HG03521 (cell line): ENCODE data around the gene MARK3.

Source experiments
- ATAC-seq: cut with Tn5 transposase; IDR thresholded peaks from one replicate; pipeline ENCODE4 v1.9.1; 2021; ENCODE audit warnings: mild to moderate bottlenecking, moderate library complexity; ENCODE audit not compliant: unreplicated experiment

The MARK3 gene

DNA sequence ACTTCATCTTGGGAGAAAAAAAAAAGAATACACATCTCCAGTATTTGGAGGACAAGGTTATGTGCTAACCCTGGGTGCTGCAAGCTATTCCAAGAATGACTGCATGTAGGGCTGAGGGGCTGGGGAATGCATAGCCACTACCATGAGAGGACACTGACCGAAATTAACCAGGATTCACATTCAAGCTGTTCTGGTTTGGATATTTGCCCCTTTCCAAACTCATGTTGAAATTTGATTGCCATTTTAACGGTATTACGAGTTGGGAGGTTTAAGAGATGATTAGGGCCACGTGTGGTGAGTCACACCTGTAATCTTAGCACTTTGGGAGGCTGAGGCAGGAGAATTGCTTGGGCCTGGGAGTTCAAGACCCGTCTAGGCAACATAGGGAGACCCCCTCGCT, 18.5 kb upstream of the MARK3 start:
- no peak for ATAC-seq

DNA sequence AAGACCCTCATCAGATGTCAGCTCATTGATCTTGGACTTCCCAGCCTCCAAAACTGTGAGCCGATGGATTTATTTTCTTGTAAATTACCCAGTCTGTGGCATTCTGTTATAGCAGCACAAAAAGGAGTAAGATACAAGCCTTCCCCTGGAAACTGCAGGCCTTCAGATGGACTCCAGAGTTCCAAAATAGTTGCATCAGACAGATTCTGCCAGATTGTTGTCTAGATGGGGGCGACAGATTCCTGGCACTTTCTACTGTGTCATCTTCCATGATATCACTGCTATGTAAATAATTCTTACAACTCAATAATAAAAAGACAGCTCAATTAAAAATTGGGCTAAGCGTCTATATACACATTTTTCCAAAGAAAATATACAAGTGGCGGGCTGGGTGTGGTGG, 17.2 kb upstream of the MARK3 start:
- ATAC-seq = no peak

DNA sequence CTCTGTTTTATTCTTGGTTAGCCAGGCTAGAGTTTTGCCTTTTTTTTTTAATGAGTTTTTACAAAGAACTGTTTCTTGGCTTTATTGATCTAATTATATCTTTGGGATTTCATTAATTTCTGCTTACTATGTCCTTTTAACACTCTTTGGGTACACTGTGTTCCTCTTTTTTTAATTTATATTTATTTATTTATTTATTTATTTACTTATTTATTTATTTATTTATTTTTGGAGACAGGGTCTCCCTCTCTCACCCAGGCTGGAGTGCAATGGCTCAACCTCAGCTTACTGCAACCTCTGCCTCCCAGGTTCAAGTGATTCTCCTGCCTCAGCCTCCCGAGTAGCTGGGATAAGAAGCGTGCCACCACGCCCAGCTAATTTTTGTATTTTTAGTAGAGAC, 15.1 kb upstream of the MARK3 start:
- ATAC-seq = no peak

GRCh38 chr14:103372017-103372416, 13.2 kb upstream of the MARK3 start:
- no peak for ATAC-seq

- ATAC-seq = no peak
These were observed 12.5 kb upstream of the MARK3 start for GRCh38 chr14:103372552-103373304.

GRCh38 chr14:103374121-103374520, 11.1 kb upstream of the MARK3 start:
- no peak for ATAC-seq

DNA sequence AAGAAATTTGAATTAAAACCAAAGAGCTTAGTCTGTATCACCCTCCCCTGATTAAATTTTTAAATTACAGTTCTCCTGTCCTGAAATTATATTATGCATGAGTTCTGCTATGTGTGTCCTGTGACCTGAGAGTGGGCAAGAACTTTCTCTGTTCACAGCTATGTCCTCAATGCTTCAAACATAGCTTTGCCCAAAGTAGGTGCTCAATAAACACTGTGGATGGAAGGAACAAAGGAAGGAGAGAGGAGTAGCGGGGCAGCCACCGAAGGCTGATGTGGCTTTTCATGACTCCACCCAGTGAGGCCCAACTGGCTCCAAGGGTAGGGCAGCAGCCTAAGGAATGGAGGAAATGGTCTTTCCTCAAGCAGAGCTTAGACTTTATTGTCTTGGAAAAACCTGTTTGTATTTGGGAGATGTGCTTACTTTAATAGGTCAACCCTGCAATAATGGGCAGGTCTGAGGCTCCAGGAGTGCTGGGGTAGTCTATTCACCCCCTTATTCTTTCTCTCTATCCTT, 7.6 kb upstream of the MARK3 start:
- ATAC-seq = no peak

- ATAC-seq = no peak
These were observed 7.0 kb upstream of the MARK3 start for GRCh38 chr14:103378038-103378854.

DNA sequence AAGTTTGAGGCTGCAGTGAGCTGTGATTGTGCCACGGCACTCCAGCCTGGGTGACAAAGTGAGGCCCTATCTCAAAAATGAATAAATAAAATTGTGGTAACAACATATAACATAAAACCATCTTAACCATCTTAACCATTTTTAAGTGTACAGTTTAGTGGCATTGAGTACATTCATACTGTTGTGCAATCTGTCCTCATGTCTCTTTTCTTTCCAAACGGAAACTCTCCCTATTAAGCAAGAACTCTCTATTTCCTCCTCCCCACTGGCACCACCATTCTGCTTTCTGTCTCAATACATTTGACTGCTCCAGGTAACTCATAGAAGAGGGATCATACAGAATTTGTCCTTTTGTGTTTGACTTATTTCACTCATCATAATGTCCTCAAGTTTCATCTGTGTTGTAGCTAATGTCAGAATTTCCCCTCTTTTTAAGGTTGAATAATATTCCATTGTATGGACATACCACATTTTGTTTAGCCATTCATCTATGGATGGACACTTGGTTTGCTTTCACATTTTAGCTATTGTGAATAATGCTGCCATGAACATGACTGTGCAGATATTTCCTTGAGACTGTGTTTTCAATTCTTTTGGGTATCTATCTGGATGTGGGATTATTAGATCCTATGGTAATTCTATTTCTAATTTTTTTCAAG, 4.4 kb upstream of the MARK3 start:
- ATAC-seq = no peak

DNA sequence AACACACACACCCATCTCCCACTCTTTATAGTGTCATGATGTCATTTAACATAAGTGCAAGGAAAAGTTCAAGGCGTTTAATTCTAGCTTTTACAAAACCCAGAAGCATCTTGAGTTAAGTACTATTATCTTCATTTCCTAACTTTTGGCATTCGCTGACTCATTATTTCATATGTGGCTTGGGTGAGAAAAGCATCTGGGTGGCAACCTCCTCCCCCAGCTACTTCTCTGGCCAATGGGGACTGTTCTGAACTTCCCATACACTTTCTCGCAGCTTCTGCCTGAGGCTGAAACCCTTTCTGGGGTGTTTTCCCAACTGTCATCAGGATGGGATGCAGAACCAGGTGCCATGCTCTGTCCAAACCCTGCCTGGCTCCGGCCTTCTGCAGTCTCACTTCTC, 2.8 kb upstream of the MARK3 start:
- no peak for ATAC-seq

- no peak for ATAC-seq
These were observed 614 bp upstream of the MARK3 start for GRCh38 chr14:103384450-103385151.

- ATAC-seq = peak; percentile 3
These were observed 906 bp downstream of the MARK3 start for GRCh38 chr14:103385929-103386712.

- no peak for ATAC-seq
These were observed 1.6 kb downstream of the MARK3 start for GRCh38 chr14:103386713-103387329.

GRCh38 chr14:103388664-103389063, 3.4 kb downstream of the MARK3 start:
- no peak for ATAC-seq

DNA sequence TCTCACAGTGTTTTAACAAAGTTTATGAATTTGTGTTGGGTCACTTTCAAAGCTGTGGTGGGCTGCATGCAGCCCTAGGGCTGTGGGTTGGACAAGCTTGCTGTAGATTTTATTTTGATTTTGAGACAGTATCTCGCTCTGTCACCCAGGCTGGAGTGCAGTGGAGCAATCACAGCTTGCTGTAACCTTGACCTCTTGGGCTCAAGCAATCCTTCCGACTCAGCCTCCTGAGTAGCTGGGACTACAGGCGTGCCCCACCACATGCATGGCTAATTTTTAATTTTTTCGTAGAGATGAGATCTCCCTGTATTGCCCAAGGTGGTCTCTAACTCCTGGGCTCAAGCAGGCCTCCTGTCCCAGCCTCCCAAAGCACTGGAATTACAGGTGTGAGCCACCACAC, 5.4 kb downstream of the MARK3 start:
- ATAC-seq = no peak

GRCh38 chr14:103391048-103391447, 5.8 kb downstream of the MARK3 start:
- ATAC-seq = no peak

DNA sequence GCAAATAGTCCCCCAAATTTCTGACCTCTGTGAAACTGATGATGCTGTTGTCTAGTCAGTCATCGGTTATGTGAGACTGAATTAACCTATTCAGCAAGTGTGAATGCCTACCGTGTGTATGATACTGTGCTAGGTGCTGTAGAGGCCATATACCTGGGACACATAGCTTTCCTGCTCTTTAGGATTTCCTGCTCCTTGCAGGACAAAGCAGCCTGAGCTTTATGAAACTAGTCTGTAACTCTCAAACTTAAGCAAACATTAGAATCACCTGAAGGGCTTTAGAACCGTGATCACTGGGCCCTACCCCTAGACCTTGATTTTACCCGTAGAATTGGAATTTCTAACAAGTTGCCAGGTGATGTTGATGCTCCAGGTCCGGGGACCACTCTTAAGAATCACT, 6.9 kb downstream of the MARK3 start:
- ATAC-seq = no peak

GRCh38 chr14:103392572-103392971, 7.4 kb downstream of the MARK3 start:
- no peak for ATAC-seq

- no peak for ATAC-seq
These were observed 7.9 kb downstream of the MARK3 start for GRCh38 chr14:103393070-103393469.
